HL-60 (cell line): Measurements from ENCODE around the gene NRXN3.
A peak's percentile ranks its signal among the peaks of the same experiment; 100 is the strongest.

Experiments
- DNase-seq, 2 experiments: peaks; one replicate each; pipeline ENCODE4 v3.0.0-alpha.2; 2010 to 2020; ENCODE audit warnings: low read depth in 1 of 2, low spot score in 1 of 2
- H3K27ac ChIP-seq: fragments of 250-450 bp; sonication (Bioruptor Pico); replicated peaks from 2 replicates; pipeline ENCODE4 v1.5.1; 2020; ENCODE audit warnings: mild to moderate bottlenecking, moderate library complexity
- H3K27me3 ChIP-seq: fragments of 250-450 bp; sonication (Bioruptor Pico); 2 replicates; pipeline ENCODE4 v1.5.1; 2021; ENCODE audit warnings: mild to moderate bottlenecking, moderate library complexity; ENCODE audit not compliant: insufficient read depth, poor library complexity, severe bottlenecking
- H3K4me3 ChIP-seq: replicated peaks from 2 replicates; pipeline ENCODE4 v1.5.1; 2011; ENCODE audit warnings: mild to moderate bottlenecking, control low read depth, low read length; ENCODE audit not compliant: insufficient read depth
- GABPA ChIP-seq: IDR thresholded peaks from 2 replicates; pipeline ENCODE4 v1.6.1; 2012; ENCODE audit warnings: low read depth
- POLR2AphosphoS5 ChIP-seq: IDR thresholded peaks from 2 replicates; pipeline ENCODE4 v1.6.1; 2012; ENCODE audit warnings: low read depth
- SPI1 ChIP-seq: IDR thresholded peaks from 2 replicates; pipeline ENCODE4 v1.6.1; 2012; ENCODE audit warnings: low read depth, mild to moderate bottlenecking, borderline replicate concordance
- TF ChIP-seq, protein P1 (sequence below): IDR thresholded peaks from one replicate; pipeline ENCODE4 v1.5.1; 2011; ENCODE audit warnings: low read length, control low read depth, inconsistent platforms; ENCODE audit not compliant: insufficient read depth
- TF ChIP-seq, protein P2 (sequence below): IDR thresholded peaks from 2 replicates; pipeline ENCODE4 v1.6.1; 2012; ENCODE audit warnings: low read depth; ENCODE audit not compliant: insufficient replicate concordance

The NRXN3 gene

DNA sequence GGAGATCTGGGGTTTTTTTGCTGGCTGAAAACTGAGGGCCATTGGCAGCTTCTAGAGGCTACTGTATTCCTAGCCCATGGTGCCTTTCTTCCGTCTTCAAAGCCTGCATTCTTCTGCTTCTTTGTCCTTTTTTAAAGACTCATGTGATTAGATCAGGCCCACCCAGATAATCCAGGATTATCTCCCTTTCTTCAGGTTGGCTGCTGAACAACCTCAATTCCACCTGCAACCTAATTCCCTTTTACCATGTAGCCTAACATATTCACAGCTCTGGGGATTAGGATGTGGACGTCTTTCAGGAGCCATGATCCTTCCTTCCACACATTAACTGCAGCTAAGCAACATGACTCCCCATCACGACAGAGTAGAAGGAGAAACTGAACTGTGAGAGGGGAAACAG, 1055.6 kb downstream of the NRXN3 start:
- no peak overlapping the region for H3K27ac ChIP-seq
- no peak for DNase-seq
- H3K27me3 ChIP-seq = no peaks in the 10 kb centered on the region
- TF ChIP-seq SPI1 = no peak
- H3K4me3 ChIP-seq = no peak overlapping the region

DNA sequence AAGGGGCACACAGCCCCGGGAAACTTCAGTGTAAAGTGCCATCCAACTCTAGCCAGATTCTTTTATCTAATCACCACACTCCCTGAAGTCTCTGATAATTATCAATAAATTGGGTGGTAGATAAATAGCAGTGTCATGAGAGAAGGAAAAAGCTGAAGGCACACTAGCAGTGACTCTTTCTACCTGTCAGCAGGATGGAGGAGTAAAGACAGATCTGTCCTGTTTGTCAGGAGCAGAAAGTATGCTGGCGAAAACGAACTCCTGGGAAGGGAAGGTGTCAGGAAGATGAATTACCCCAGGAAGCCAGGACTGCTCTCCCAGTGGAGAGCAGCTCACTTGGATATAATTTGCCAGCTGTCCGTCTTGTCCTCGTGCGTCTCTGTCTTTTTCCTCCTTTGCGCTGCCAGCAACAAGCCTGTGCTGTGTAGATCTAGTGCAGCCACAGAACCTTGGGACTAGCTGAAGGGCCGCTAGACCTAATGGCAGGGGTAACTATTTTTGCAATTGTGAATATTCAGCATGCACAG, 1059.3 kb downstream of the NRXN3 start:
- Histone ChIP-seq H3K4me3 (no peak overlapping the region), H3K27ac (no peak overlapping the region), H3K27me3 (no peaks in the 10 kb centered on the region)
- TF ChIP-seq, protein P1, sequence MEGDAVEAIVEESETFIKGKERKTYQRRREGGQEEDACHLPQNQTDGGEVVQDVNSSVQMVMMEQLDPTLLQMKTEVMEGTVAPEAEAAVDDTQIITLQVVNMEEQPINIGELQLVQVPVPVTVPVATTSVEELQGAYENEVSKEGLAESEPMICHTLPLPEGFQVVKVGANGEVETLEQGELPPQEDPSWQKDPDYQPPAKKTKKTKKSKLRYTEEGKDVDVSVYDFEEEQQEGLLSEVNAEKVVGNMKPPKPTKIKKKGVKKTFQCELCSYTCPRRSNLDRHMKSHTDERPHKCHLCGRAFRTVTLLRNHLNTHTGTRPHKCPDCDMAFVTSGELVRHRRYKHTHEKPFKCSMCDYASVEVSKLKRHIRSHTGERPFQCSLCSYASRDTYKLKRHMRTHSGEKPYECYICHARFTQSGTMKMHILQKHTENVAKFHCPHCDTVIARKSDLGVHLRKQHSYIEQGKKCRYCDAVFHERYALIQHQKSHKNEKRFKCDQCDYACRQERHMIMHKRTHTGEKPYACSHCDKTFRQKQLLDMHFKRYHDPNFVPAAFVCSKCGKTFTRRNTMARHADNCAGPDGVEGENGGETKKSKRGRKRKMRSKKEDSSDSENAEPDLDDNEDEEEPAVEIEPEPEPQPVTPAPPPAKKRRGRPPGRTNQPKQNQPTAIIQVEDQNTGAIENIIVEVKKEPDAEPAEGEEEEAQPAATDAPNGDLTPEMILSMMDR = no peak
- no peak for DNase-seq

DNA sequence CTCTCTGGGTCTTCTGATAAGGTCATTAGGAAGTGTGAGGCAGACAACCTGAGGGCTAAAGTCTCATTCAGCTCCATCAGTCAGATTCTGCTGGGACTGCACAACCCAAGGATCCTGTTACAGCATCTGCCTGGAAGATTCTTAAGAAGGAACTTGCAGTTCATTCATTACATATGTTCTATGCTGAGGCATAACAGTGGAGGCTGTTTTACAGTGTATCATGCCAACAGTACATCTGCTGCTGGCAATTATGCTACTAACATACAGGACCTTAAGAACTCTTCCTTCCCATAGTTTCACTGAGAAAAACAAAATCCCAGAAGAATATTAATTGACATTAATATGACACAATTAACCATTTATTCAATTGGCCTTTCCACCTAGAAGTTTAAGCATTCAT, 1072.5 kb downstream of the NRXN3 start:
- TF ChIP-seq SPI1 (no peak), GABPA (no peak), POLR2AphosphoS5 (no peak)
- TF ChIP-seq, protein P2, sequence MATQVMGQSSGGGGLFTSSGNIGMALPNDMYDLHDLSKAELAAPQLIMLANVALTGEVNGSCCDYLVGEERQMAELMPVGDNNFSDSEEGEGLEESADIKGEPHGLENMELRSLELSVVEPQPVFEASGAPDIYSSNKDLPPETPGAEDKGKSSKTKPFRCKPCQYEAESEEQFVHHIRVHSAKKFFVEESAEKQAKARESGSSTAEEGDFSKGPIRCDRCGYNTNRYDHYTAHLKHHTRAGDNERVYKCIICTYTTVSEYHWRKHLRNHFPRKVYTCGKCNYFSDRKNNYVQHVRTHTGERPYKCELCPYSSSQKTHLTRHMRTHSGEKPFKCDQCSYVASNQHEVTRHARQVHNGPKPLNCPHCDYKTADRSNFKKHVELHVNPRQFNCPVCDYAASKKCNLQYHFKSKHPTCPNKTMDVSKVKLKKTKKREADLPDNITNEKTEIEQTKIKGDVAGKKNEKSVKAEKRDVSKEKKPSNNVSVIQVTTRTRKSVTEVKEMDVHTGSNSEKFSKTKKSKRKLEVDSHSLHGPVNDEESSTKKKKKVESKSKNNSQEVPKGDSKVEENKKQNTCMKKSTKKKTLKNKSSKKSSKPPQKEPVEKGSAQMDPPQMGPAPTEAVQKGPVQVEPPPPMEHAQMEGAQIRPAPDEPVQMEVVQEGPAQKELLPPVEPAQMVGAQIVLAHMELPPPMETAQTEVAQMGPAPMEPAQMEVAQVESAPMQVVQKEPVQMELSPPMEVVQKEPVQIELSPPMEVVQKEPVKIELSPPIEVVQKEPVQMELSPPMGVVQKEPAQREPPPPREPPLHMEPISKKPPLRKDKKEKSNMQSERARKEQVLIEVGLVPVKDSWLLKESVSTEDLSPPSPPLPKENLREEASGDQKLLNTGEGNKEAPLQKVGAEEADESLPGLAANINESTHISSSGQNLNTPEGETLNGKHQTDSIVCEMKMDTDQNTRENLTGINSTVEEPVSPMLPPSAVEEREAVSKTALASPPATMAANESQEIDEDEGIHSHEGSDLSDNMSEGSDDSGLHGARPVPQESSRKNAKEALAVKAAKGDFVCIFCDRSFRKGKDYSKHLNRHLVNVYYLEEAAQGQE = no peak
- TF ChIP-seq, protein P1 = no peak
- Histone ChIP-seq H3K27me3 (no peaks in the 10 kb centered on the region), H3K27ac (no peak overlapping the region), H3K4me3 (no peak overlapping the region)
- no peak for DNase-seq

DNA sequence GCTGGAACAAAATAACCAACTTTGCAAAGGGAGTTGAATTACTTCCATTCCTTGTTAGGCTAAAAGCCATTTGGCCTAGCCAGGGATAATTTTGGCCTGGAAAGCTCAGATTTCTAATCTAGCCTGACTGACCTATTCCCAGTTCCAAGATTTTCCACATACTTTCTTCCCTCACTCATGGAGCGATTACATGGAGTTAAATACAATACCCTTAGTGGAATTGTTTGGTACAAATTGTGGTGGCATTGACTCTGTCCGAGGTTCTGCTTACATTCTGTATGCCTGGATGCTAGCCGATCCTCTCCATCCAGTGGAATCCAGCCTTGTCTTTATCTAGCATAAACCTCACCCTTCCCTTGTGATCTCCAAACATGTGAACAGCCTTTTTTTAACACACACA, 1076.0 kb downstream of the NRXN3 start:
- H3K27me3 ChIP-seq = no peaks in the 10 kb centered on the region
- DNase-seq = no peak
- TF ChIP-seq GABPA = no peak
- TF ChIP-seq, protein P2 = peak; percentile 26

DNA sequence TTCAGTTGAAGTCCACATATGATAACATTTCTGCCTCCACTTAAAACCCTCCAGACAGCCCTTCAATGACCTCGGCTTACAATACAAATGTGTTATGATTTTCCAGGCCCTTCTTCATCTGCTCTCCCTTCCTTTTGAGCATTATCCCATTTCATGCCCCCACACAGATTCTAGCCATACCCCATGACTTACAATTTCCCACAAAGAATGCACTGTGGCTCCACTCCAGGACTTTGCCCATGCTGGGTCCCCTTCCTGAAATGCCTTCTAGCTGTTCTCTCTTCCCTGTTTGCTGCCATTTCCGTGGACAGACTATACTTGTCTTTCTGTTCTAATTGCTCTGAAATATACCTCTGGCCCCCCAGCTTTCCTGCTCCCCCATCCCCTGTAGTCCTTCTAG, 1078.0 kb downstream of the NRXN3 start:
- no peak for TF ChIP-seq POLR2AphosphoS5
- TF ChIP-seq SPI1 = no peak
- TF ChIP-seq, protein P2 = no peak
- no peak for TF ChIP-seq GABPA
- TF ChIP-seq, protein P1 = no peak
- no peak for DNase-seq
- H3K27ac ChIP-seq = no peak overlapping the region
- no peaks in the 10 kb centered on the region for H3K27me3 ChIP-seq
- H3K4me3 ChIP-seq = no peak overlapping the region

More for the DNA sequence above, 1076.0 kb downstream of the NRXN3 start:
- Histone ChIP-seq H3K4me3 (no peak overlapping the region), H3K27ac (no peak overlapping the region)
